Panc1 (cell line): Measurements from ENCODE around the gene ACIN1.

Source experiments
- TCF7L2 ChIP-seq: IDR thresholded peaks from 2 replicates; pipeline ENCODE4 v1.6.1; 2011; ENCODE audit warnings: mild to moderate bottlenecking, low read depth, low read length, inconsistent platforms
- TF ChIP-seq, protein P1 (sequence below): fragments of 450-650 bp; IDR thresholded peaks from 2 replicates; pipeline ENCODE4 v1.5.1; 2017; ENCODE audit warnings: mild to moderate bottlenecking
- TF ChIP-seq, protein P2 (sequence below), 2 experiments: IDR thresholded peaks; 2 replicates each; pipeline ENCODE4 v1.6.1; 2011 to 2012; ENCODE audit warnings: low read depth in 2 of 2, control low read depth in 1 of 2, low read length in 1 of 2, mild to moderate bottlenecking in 1 of 2, moderate library complexity in 1 of 2; ENCODE audit not compliant: insufficient read depth in 1 of 2

- TF ChIP-seq, protein P1, sequence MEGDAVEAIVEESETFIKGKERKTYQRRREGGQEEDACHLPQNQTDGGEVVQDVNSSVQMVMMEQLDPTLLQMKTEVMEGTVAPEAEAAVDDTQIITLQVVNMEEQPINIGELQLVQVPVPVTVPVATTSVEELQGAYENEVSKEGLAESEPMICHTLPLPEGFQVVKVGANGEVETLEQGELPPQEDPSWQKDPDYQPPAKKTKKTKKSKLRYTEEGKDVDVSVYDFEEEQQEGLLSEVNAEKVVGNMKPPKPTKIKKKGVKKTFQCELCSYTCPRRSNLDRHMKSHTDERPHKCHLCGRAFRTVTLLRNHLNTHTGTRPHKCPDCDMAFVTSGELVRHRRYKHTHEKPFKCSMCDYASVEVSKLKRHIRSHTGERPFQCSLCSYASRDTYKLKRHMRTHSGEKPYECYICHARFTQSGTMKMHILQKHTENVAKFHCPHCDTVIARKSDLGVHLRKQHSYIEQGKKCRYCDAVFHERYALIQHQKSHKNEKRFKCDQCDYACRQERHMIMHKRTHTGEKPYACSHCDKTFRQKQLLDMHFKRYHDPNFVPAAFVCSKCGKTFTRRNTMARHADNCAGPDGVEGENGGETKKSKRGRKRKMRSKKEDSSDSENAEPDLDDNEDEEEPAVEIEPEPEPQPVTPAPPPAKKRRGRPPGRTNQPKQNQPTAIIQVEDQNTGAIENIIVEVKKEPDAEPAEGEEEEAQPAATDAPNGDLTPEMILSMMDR, result no peak
- TF ChIP-seq, protein P2, sequence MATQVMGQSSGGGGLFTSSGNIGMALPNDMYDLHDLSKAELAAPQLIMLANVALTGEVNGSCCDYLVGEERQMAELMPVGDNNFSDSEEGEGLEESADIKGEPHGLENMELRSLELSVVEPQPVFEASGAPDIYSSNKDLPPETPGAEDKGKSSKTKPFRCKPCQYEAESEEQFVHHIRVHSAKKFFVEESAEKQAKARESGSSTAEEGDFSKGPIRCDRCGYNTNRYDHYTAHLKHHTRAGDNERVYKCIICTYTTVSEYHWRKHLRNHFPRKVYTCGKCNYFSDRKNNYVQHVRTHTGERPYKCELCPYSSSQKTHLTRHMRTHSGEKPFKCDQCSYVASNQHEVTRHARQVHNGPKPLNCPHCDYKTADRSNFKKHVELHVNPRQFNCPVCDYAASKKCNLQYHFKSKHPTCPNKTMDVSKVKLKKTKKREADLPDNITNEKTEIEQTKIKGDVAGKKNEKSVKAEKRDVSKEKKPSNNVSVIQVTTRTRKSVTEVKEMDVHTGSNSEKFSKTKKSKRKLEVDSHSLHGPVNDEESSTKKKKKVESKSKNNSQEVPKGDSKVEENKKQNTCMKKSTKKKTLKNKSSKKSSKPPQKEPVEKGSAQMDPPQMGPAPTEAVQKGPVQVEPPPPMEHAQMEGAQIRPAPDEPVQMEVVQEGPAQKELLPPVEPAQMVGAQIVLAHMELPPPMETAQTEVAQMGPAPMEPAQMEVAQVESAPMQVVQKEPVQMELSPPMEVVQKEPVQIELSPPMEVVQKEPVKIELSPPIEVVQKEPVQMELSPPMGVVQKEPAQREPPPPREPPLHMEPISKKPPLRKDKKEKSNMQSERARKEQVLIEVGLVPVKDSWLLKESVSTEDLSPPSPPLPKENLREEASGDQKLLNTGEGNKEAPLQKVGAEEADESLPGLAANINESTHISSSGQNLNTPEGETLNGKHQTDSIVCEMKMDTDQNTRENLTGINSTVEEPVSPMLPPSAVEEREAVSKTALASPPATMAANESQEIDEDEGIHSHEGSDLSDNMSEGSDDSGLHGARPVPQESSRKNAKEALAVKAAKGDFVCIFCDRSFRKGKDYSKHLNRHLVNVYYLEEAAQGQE (IDR thresholded peaks at IDR 0.05; ENCODE audit: insufficient read depth in 1 of 2, low read depth in 2 of 2, low read length in 1 of 2), result no peak
- no peak for TF ChIP-seq TCF7L2
Observed at GRCh38 chr14:23110579-23111365, 15.8 kb upstream of the ACIN1 start.
